Endothelial cell of umbilical vein (primary cell): ENCODE measurements around the gene DAGLB. TPM values are rescaled to one million over a fixed set of nuclear protein-coding genes. Genes with fewer than 3 reads are reported as not detected.

Source experiments
- BruUV-seq: library from RNA; stranded (reverse); fragments of 400-500 nt; replicated peaks from 2 replicates; lab custom pipeline; 2021; lab: Mats Ljungman, UMichigan
- CTCF ChIA-PET: fragments of 300-600, 350-600 bp; sonication (Branson Sonifier 250); formaldehyde crosslinking; loops from one replicate; lab custom pipeline; 2021; ENCODE audit warnings: antibody characterized with exemption, inconsistent platforms; lab: Charles Lee
- POLR2A ChIA-PET: fragments of 300-600, 350-600 bp; sonication (Branson Sonifier 250); formaldehyde crosslinking; loops from one replicate; lab custom pipeline; 2021; ENCODE audit warnings: antibody characterized with exemption, inconsistent platforms; lab: Charles Lee
- DNase-seq: peaks from one replicate; pipeline ENCODE4 v3.0.0-alpha.2; 2011; ENCODE audit warnings: low read depth, low spot score
- FAIRE-seq: peaks from 2 replicates; lab custom pipeline; 2011; peaks lifted over from hg19 to GRCh38; lab: Jason Lieb, UNC
- H2AFZ ChIP-seq: 2 replicates; pipeline ENCODE4 v1.6.0; 2012; ENCODE audit warnings: low read depth, low read length, control low read depth, inconsistent platforms
- H3K27ac ChIP-seq: 2 replicates; pipeline ENCODE4 v1.5.1; 2011; ENCODE audit warnings: low read depth, mild to moderate bottlenecking, control low read depth, low read length, moderate library complexity; ENCODE audit not compliant: insufficient read depth
- H3K27me3 ChIP-seq, 2 experiments: 2 replicates each; pipeline versions ENCODE4 v1.6.0 to v1.6.1; 2011; ENCODE audit warnings: low read length in 2 of 2, mixed read lengths in 1 of 2; ENCODE audit not compliant: control insufficient read depth in 2 of 2, insufficient read depth in 2 of 2
- H3K36me3 ChIP-seq, 2 experiments: 2 replicates in 1 of 2; 3 replicates in 1 of 2; pipeline ENCODE4 v1.5.1; 2011; ENCODE audit warnings: low read length in 2 of 2, mild to moderate bottlenecking in 1 of 2, moderate library complexity in 1 of 2; ENCODE audit not compliant: control insufficient read depth in 2 of 2, insufficient read depth in 2 of 2; ENCODE audit errors: extremely low read depth in 1 of 2
- H3K4me1 ChIP-seq: 3 replicates; pipeline ENCODE4 v1.5.1; 2011; ENCODE audit warnings: mild to moderate bottlenecking, low read length; ENCODE audit not compliant: control insufficient read depth, insufficient read depth; ENCODE audit errors: extremely low read depth
- H3K4me2 ChIP-seq: 2 replicates; pipeline ENCODE4 v1.6.1; 2011; ENCODE audit warnings: low read length, control low read depth, mixed read lengths; ENCODE audit not compliant: insufficient read depth
- H3K4me3 ChIP-seq, 3 experiments: fragments of 200-600 bp in 1 of 3; sonication (generic), shearing (Covaris generic) in 1 of 3; replicated peaks in 1 of 3; 2 replicates each; pipeline ENCODE4 v1.5.1; 2011 to 2016; ENCODE audit warnings: control low read depth in 3 of 3, low read length in 3 of 3, mild to moderate bottlenecking in 2 of 3, inconsistent platforms in 1 of 3, low read depth in 1 of 3, moderate library complexity in 1 of 3; ENCODE audit not compliant: insufficient read depth in 1 of 3
- H3K79me2 ChIP-seq: 2 replicates; pipeline ENCODE4 v1.6.0; 2012; ENCODE audit warnings: low read length, inconsistent platforms; ENCODE audit not compliant: control insufficient read depth, insufficient read depth
- H3K9ac ChIP-seq: replicated peaks from 2 replicates; pipeline ENCODE3; 2011; ENCODE audit warnings: low read length, control low read depth; ENCODE audit not compliant: insufficient read depth; ENCODE audit errors: extremely low read depth
- H3K9me1 ChIP-seq: replicated peaks from 3 replicates; pipeline ENCODE4 v1.6.0; 2011; ENCODE audit warnings: mild to moderate bottlenecking, low read length; ENCODE audit not compliant: control insufficient read depth, insufficient read depth; ENCODE audit errors: extremely low read depth
- H3K9me3 ChIP-seq: replicated peaks from 2 replicates; pipeline ENCODE4 v1.5.1; 2012; ENCODE audit warnings: low read length, inconsistent platforms; ENCODE audit not compliant: control insufficient read depth, insufficient read depth
- H4K20me1 ChIP-seq: replicated peaks from 2 replicates; pipeline ENCODE3; 2011; ENCODE audit warnings: mild to moderate bottlenecking, low read length; ENCODE audit not compliant: control insufficient read depth, insufficient read depth; ENCODE audit errors: extremely low read depth
- CTCF ChIP-seq, 2 donors: IDR thresholded peaks; 1 replicate in 1 of 2; 2 replicates in 1 of 2; pipeline ENCODE4 v1.5.1; 2011; ENCODE audit warnings: low read length in 2 of 2, mild to moderate bottlenecking in 2 of 2, moderate library complexity in 2 of 2, control low read depth in 1 of 2, inconsistent platforms in 1 of 2, low read depth in 1 of 2; ENCODE audit not compliant: insufficient read depth in 1 of 2; ENCODE audit errors: extremely low read depth in 1 of 2
- EZH2 ChIP-seq: IDR thresholded peaks from 2 replicates; pipeline ENCODE4 v1.6.1; 2012; ENCODE audit warnings: borderline replicate concordance, low read depth, mild to moderate bottlenecking, moderate library complexity, low read length, inconsistent platforms; ENCODE audit not compliant: severe bottlenecking
- FOS ChIP-seq: IDR thresholded peaks from 2 replicates; pipeline ENCODE4 v1.6.1; 2011; ENCODE audit warnings: mild to moderate bottlenecking, low read length, moderate library complexity, borderline replicate concordance; ENCODE audit not compliant: insufficient read depth
- GATA2 ChIP-seq: IDR thresholded peaks from 2 replicates; pipeline ENCODE4 v1.7.0; 2011; ENCODE audit warnings: low read depth, mild to moderate bottlenecking, moderate library complexity, mixed read lengths, low read length; ENCODE audit not compliant: insufficient read length, insufficient read depth
- MYC ChIP-seq: IDR thresholded peaks from one replicate; pipeline ENCODE4 v1.6.1; 2011; ENCODE audit warnings: mild to moderate bottlenecking, low read depth, low read length
- POLR2A ChIP-seq: IDR thresholded peaks from 2 replicates; pipeline ENCODE4 v1.6.1; 2012; ENCODE audit warnings: low read depth, mild to moderate bottlenecking, control low read depth, low read length
- dilution Hi-C: fragments of 300-500 bp; cut with MboI; formaldehyde crosslinking; loops from one replicate; pipeline ENCODE4 v1.15.0; 2019; ENCODE audit warnings: low sequenced_read_pairs; ENCODE audit not compliant: extremely low pct_ligation_motif_present
- intact Hi-C: fragments of 100-400 bp; cut with micrococcal nuclease; formaldehyde crosslinking; loops from one replicate; pipeline ENCODE4 v1.10.0; 2022
- polyA plus RNA-seq, 4 experiments: library from polyadenylated mRNA; depleted of rRNA in 3 of 4; stranded (reverse) in 3 of 4; unstranded in 1 of 4; fragments of >200 nt; gene quantifications; 2 replicates each; pipeline versions ENCODE4 v1.2.1 to v1.2.3, GENCODE V29; 2011 to 2012; ENCODE audit warnings: missing spikeins in 1 of 4
- total RNA-seq: library from RNA; stranded (reverse); gene quantifications from 2 replicates; pipeline ENCODE4 v1.2.3, GENCODE V29; 2021
- TF ChIP-seq, protein P1 (sequence below): IDR thresholded peaks from 2 replicates; pipeline ENCODE4 v1.6.1; 2011; ENCODE audit not compliant: insufficient read depth, insufficient read length

DAGLB gene
- total and polyA plus RNA-seq, 2 donors (not counting 3 experiments of a cell fraction or from before 2014, with no cell fraction given), result 28.2 to 48.2 TPM

DNA sequence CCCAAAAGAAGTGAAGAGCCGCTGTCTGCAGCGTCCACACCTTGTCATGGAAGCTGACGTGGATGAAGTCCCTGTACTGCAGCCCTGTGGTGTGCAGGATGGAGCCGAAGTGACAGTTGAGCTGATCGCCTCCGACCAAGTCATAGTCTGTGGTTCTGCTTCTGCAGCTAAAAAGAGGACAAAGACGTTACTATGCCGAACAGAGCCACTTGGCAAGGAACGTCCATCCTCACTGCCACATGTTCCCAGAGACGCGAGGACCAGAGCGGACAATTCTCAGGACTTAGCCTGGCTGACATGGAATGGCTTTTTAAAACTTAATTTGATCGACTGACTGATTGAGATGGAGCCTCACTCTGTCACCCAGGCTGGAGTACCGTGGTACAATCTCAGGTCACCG, 21.8 kb downstream of the DAGLB start:
- H3K79me2 ChIP-seq, result no peaks in the 10 kb centered on the region
- no peak overlapping the region for H3K27ac ChIP-seq
- no peaks in the 10 kb centered on the region for H3K4me1 ChIP-seq
- DNase-seq, result no peak
- ChIA-PET POLR2A (no interaction called here), CTCF (no interaction called here)
- H3K9me1 ChIP-seq, result no peaks in the 10 kb centered on the region
- no peak overlapping the region for H2AFZ ChIP-seq
- TF ChIP-seq POLR2A (no peak), MYC (no peak), EZH2 (no peak)
- H3K36me3 ChIP-seq, result peaks cover 2 to 23% of the 10 kb centered on the region in 2 experiments
- FAIRE-seq, result no peak
- no peak overlapping the region for H3K4me3 ChIP-seq
- BruUV-seq, result no TSS peak
- no peaks in the 10 kb centered on the region for H3K27me3 ChIP-seq
- dilution Hi-C loops (no loop called here), intact Hi-C loops (no loop called here)
- H3K9ac ChIP-seq, result no peak overlapping the region
- no peaks in the 10 kb centered on the region for H4K20me1 ChIP-seq
- H3K4me2 ChIP-seq, result no peak overlapping the region
- H3K9me3 ChIP-seq, result no peaks in the 10 kb centered on the region

GRCh38 chr7:6423942-6424701, 23.6 kb downstream of the DAGLB start:
- BruUV-seq, result no TSS peak
- H3K27me3 ChIP-seq, result no peaks in the 10 kb centered on the region
- ChIA-PET POLR2A (interaction anchor here (0.6 kb wide), 1 partner anchor 35 kb away, joined by 4 read pairs; no protein-coding TSS in a partner anchor), CTCF (no interaction called here)
- no peak overlapping the region for H3K27ac ChIP-seq
- no peaks in the 10 kb centered on the region for H3K9me1 ChIP-seq
- H3K4me3 ChIP-seq, result no peak overlapping the region
- no peak overlapping the region for H3K9ac ChIP-seq
- H4K20me1 ChIP-seq, result no peaks in the 10 kb centered on the region
- FAIRE-seq (no peak), DNase-seq (no peak)
- H2AFZ ChIP-seq, result no peak overlapping the region
- no peaks in the 10 kb centered on the region for H3K4me1 ChIP-seq
- H3K9me3 ChIP-seq, result no peaks in the 10 kb centered on the region
- no peak overlapping the region for H3K4me2 ChIP-seq
- TF ChIP-seq POLR2A (no peak), GATA2 (no peak), CTCF (IDR thresholded peaks at IDR 0.05; ENCODE audit: extremely low read depth in 1 of 2, insufficient read depth in 1 of 2, low read depth in 1 of 2, low read length in 2 of 2) (no peak), FOS (no peak)
- TF ChIP-seq, protein P1, sequence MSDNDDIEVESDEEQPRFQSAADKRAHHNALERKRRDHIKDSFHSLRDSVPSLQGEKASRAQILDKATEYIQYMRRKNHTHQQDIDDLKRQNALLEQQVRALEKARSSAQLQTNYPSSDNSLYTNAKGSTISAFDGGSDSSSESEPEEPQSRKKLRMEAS, result no peak
- intact Hi-C loops (no loop called here), dilution Hi-C loops (no loop called here)
- H3K79me2 ChIP-seq, result no peaks in the 10 kb centered on the region
- H3K36me3 ChIP-seq, result peaks cover 2 to 23% of the 10 kb centered on the region in 2 experiments
